8988T (cell line): Measurements from ENCODE around the gene ZNF785.
"Not testable (repeated sequence)": the region's sequence is repeated elsewhere in the genome, so short reads cannot be mapped to it uniquely, and the experiment has no call there.

ENCODE experiments used
- DNase-seq: peaks from one replicate; pipeline ENCODE4 v3.0.0; 2011

The ZNF785 gene

DNA sequence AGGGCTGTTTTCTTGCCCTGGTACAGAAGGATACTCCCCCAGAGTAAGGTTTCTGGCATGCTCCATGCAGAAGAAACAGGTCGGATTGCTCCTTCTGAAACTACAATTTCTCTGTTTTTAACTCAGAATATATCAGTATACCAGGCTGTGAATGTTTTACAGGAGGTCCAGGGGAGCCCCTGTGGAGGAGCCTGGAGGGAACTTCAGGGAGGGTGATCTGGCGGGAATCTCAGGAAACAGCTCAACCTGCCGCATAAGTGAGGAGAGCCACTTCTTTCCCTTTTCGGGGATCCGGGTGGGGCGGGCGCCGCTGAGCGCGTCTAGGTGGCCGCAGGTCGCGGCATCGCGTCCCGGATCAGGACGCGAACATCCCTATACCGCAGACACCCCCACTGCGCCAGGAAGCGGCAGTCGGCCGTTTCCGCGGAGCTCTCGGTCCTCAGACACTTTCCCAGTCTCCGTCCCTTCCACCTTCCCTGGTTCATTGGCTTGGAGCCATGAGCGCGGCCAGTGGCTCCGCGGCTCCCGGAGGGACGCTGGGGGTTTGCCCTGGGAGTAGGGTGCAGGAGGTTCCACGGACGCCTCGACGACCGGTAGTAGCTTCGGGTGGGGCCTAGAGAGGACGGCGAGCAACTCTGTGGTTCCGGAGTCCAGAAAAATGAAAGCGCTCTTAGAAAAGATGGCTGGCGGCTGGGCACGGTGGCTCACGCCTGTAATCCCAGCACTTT, 24.2 kb downstream of the ZNF785 start:
- no peak for DNase-seq

DNA sequence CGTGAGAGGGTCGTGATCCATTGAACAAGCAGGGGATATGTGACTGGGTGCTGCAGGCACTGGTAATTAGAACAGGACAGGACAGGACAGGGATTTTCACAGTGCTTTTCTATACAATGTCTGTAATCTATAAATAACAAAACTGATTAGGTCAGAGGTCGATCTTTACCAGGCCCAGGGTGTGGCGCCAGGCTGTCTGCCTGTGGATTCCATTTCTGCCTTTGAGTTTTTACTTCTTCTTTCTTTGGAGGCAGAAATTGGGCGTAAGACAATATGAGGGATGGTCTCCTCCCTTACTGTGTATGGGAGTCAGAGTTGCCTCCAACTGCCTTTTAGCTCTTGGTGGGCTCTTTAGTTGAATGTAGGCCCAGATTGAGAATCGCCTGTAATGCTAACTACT, 25.8 kb downstream of the ZNF785 start:
- no peak for DNase-seq

DNA sequence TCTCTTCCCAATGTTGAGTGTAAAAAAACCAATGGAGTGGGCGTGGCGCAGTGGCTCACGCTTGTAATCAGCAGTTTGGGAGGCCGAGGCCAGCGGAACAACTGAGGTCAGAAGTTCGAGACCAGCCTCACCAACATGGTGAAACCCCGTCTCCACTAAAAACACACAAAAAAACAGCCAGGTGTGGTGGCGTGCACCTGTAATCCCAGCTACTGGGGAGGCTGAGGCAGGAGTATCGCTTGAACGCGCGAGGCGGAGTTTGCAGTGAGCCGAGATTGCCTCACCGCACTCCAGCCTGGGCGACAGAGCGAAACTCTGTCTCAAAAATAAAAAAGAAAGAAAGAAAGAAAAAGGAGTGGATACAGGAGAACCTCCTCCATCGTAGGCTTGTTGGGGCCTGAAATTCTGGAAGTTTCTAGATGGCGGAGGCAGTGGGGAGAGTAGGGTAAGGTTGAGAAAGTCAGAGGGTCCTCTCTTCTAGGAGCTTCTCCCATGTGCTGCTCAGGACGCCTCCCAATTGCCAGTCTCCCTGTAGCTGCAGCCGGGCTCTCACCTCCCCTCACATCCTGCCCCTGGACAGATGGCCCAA, 26.6 kb downstream of the ZNF785 start:
- no peak for DNase-seq

DNA sequence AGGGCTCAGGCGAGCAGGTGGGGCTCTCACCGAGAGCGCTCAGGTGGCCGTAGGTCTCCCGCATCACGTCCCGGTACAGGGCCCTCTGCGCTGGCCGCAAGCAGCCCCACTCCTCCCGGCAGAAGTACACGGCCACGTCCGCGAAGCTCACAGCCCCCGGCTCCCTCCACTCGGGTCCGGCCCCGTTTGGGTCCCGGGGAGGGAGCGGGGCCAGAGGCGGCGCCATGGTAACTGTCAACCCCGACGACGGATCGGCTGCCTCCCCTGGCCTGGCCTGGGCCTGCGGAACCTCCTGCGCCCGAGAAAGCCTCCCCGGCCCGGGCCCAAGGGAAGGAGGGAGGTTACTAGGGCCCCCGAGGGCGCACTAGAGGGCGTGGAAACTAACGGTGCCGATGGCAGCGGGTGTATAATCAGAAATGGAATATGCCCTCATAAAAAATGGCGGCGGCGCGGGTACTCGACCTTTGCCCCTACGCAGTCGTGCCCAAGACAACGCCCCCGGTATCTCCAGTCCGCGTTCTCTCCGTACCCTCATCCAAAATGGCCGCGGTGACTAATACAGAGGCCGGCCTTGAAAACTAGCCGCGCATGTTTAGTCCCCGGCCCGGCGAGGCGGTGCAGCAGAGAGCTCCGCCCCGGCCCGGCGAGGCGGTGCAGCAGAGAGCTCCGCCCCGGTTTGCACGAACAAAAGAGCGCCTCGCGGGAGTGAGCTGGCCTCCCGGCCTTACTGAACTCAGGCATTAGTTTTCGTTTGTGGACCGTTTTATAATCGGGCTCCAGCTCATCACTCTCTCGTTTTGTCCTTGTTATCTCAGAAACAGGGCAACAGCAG, 27.3 kb downstream of the ZNF785 start, which contains the start of gene ZNF764:
TSS of gene ZNF764 (minus strand) at position 418 of the 832 bp plus-strand sequence. CDS start at position 226, 192 bp downstream.
- DNase-seq = peak; percentile 92

DNA sequence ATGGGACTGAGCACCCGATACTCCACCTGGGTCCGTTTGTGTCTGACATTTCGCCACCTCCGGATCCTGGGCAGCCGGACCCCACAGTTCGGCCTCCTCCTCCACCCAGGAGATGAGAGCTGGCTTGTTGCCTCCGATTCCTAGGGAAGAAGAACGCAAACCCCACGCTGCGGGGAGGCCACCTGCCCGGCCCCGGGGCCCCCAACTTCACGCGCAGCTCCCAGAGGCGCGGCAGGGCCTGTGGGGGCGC, 27.9 kb downstream of the ZNF785 start:
- no peak for DNase-seq

DNA sequence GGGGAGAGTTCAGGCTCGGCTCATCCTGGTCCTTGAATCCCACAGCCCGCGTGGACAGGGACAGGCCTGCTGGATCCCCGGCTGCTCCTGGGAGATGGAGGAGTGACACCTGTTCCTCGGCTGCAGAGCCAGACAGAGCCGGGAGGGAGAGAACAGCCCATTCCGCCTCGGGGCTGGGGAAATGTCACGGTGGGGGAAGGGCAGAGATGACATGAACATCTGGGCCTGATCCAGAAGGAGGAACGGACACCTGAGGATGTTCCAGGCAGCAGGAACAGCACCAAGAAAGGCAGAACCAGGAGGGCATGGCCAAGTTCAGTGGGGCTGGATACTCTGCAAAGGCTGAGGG, 29.4 kb downstream of the ZNF785 start:
- DNase-seq = no peak

DNA sequence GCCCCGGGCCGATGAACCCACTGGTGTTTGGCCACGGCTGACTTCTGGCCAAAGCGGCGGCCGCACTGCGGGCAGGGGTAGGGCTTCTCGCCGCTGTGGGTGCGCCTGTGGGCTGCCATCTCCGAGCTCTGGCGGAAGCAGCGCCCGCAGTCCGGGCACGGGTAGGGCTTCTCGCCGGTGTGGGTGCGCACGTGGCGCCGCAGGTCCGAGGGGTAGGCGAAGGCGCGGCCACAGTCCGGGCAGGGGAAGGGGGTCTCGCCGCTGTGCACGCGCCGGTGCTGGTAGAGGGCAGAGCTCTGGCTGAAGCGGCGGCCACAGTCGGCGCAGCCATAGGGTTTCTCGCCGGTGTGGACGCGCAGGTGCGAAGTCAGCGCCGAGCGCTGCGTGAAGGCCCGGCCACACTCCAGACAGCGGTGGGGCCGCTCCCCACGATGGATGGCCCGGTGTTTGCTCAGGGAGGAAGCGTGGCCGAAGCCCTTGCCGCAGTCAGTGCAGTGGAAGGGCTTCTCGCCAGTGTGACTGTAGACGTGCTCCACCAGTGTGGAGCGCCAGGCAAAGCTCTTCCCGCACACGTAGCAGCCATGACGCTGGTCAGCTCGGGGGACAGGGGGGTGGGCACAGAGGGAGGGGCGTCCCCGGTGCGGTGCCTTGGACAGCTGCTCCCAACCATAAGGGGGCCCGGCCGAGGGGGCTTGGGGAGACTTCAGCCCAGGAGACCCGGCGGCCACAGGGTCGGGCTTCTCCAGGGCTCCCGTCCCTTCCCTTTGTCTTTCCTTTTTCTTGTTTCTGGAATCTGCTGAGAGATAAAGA, 30.0 kb downstream of the ZNF785 start:
- no peak for DNase-seq

DNA sequence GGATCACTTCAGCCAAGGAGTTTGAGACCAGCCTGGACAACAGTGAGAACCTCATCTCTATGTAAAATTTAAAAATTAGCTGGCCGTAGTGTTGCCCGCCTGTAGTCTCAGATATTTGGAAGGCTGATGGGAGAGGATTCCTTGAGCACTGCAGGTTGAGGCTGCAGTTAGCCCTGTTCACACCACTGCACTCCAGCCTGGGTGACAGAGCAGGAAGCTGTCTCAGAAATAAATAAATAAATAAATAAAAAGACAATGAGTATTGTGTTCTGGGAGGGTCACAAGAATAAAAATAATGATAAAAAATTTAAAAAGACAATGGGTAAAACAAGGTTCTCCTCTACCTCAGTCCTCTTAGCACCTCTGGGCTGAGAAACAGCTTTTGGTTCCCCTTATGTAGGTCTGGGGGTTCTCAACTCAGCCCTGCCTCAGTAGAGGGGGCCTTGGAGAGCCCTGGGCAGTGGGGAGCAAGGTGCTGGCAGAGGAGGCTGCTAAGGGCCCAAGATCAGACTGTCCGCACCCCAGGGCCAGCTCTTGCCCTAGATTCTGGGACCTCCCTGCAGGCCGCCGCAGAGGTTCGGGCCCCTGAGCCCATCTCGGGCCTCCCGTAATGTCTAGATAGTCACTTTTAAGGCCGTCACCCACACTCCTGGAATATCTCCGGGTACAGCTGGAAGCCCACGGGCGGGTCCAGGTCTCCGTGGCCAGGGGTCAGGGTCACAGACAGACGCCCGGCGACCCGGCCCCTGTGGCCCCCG, 30.8 kb downstream of the ZNF785 start:
- DNase-seq = no peak

DNA sequence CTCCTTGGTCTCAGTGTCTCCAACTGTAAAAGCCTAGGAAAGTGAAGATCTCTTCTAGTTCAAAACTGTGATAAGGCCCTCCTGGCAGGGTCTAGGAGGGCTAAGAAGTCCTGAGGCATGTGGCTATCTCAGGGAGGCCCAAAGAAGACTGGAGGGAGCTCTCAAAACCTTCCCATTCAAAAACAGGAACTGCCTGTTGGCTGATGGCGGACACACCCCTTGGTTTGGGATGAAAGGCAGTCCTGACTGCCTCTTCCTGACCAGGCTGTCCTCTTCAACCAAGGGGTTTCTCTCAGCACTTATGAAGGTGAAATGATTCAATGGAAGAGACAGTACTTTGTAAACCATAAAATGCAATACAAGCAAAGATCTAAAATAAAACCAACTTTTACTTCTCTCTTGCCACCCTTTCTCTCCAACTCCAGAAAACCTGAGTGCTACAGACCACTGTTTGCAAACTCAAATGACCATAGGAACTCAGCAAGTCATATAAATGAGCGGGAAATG, 32.1 kb downstream of the ZNF785 start:
- no peak for DNase-seq

DNA sequence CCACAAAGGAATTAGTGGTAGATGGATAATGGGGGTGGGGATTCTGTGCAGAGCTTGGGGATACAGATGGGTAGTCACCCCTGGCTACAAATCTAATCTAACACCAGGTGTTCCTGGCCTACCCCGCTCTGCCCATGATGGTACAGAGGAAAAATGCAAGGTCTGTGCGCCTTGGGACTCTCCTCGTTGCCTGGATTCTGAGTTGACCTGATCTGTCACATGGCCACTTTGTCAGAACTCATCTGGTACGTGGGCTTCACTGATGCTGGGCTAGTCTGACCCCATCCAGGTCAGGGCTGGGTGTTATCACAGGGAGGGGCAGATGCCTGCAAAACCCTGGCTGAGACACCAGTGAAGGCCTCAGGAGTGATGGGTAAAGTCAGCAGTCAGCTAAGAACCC, 32.5 kb downstream of the ZNF785 start:
- DNase-seq = no peak

DNA sequence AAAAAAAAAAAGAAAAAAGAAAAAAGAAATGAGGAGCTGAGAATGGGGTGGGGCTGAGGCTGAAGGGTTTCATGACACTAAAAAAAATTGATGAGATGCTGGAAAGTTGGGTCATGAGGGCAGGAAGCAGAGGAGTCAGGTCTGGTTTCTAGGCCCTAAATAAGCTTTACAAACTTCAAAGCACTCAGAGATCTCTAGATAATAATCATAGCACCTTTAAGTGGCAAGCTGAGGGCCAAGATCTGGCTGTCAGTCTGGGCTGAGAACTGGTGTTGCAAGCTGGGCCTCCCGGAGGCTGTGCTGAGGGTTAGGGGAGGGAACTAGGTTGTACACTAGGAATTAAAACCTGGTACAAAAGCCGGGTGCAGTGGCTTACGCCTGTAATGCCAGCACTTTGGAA, 33.7 kb downstream of the ZNF785 start:
- no peak for DNase-seq

DNA sequence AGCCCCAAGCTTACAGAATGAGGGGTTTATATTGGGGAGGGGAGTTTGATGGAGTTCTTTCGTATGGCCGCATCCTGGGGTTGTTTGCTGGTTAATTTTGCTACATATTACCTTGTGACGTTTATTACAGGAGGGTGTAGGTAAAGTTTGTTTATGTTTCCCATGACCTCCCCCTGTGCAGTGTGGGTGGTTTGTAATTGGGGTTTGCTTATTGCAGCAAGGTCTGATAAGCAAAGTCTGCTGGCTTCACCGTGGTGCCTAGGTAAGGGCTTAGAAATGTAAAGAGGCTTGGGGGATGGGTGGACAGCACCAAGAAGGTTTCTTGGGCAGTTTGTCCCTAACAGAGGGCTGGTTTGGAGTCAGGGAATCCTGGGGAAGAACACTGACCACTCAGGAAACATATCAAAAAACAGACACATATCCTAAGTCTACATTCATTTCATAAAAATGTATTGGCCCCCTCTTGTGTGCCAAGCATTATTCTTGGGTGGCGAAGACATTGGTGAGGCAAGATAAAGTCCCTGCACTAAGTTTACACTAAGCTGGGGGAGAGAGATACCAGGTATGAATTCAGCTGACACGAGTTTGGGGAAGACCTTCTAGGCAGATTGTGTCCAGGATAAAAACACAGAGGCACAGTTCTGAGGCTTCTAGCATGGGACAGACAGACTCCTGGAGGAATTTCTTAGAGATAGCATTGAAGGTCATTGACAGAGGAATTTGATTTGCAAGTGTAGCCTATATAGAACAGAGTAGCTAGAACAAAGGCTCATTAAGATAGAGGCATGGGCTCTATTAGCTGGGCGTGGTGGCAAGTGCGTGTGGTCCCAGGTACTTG, 36.9 kb downstream of the ZNF785 start:
- DNase-seq = no peak

DNA sequence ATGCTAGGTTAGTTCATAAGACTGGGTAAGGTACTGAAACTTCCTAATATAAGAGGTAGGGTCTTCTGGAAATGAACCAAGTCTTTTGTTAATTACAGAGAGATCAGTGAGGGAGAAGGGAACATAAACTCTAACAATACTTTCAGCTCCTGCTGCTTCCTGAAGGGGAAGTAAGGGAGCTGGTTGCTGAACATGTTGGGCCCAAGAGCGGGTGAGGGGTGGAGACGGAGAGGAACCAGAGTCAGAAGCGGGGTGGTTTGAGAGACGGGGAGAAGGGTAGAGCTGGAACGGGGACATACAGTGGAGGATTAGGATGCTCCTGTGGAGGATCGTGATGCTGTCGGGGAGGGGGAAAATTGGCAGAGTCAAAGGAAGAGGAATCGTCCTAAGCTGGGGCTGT, 39.4 kb downstream of the ZNF785 start:
- no peak for DNase-seq

DNA sequence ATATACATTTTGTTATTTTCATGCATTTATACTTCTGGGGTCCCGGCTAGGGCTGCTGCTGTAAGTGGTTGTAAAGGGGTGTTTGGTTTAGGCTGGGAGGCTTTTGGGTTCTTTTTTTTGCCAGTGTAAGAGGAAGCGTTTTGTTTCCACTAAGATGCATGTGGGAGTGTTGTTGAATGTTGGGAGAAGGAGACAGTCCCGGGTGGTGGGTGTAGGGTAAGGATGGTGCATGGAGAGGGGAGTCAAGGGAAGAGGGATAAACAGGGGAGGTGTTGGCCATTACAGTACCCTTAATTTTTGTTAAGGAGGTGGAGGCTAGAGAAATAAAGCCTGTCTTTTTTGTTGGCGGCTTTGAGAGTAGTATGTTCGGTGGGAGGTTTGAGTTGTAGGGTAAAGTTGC, 42.4 kb downstream of the ZNF785 start:
- DNase-seq = no peak

DNA sequence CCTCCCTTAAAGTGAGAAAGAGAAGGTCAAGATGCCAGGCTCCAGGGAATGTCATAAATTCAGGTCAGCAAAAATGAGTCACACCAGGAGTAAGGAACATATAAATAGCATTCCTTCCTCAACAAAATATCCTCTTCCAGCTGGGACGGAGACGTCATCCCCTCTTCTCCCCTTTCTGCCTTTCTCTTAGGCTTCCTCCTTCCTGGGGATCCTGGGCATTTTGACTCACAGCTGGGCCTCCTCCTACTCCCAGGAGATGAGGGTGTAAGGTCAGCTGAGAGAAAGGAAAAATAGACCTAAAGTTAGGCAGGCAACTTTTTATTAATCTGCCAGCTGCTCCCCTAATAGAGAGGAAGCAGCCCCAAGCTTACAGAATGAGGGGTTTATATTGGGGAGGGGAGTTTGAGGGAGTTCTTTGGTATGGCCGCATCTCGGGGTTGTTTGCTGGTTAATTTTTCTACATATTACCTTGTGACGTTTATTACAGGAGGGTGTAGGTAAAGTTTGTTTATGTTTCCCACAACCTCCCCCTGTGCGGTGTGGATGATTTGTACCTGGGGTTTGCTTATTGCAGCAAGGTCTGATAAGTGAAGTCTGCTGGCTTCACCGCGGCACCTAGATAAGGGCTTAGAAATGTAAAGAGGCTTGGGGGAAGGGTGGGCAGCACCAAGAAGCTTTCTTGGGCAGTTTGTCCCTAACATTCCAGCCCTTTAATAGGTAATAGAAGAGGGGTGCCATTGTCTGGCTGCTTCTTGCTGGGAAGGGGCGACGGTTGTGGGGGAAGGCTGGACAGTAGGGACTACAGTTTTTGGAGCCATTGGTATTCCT, 43.8 kb downstream of the ZNF785 start:
- DNase-seq = no peak

DNA sequence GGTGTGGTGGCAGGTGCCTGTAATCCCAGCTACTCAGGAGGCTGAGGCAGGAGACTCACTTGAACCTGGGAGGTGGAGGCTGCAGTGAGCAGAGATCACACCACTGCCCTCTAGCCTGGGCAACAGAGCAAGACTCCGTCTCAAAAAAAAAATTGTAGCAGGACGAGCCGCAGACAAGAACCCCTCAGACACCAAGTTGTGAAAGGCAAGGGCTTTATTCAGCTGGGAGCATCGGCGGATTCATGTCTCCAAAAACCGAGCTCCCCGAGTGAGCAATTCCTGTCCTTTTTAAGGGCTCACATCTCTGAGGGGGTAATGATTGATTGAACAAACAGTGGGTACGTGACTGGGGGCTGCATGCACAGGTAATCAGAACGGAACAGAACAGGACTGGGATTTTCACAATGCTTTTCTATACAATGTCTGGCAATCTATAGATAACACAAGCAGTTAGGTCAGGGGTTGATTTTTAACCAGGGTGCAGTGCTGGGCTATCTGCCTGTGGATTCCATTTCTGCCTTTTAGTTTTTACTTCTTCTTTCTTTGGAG, 44.5 kb downstream of the ZNF785 start:
- not testable (repeated sequence) for DNase-seq

DNA sequence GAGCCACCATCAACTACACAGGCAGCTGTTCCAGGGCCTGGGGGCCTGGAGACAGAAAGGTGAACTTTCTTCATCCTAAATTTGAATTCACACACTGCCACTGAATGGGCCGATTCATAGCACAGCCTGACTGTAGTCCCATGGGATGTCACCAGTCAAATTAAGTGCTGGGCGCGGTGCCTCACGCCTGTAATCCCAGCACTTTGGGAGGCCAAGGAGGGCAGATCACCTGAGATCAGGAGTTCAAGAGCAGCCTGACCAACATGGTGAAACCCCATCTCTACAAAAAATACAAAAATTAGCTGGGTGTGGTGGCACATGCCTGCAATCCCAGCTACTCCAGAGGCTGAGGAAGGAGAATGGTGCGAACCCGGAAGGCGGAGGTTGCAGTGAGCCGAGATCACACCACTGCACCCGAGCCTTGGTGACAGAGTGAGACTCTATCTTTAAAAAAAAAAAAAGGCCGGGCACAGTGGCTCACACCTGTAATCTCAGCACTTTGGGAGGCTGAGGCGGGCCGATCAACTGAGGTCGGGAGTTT, 45.4 kb downstream of the ZNF785 start:
- not testable (repeated sequence) for DNase-seq

DNA sequence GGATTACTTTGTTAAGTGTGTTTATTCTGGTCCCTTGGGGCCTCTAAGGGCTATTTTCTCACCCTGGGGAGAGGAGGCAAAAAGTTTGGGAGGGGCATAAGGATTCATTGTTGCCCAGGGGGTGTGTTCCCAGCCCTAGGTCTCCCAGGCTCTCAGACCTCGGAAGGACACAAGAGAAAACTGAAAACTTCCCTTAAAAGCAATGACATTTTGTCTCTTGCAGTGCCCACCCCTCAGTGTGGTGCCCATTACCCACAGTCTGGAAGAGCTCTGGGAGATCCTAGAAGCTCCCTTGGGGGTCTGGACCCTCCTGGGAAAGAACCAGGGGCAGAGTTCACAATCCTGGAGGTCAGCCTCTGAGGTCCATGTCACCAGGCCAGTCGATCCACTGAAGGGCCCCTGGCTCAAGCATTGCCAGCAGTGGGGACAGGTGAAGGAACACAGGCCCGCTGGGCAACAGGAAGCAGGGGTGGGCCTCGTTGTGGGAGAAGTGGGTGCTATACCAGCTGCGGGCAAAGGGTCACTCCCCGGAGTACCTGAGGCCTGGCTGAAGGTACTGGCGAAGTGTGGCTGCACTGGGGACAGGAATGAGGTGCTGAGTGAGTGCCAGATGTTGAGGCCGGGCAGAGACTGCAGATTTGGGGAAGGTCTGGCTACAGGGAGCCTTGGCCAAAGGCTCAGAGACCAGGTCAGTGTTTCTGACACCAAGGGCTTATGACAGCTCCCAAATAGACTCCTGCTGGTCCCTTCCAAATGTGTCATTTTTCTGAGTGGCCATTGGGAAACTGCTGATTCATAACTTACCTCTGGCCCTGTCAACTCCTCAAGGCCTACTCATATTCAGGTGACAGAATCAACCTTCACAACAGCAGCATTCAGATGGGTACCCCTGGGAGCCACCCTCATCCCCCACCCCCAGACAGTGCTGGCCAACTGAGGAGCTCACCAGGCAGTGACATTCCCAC, 46.2 kb downstream of the ZNF785 start:
- DNase-seq = no peak
